ENCODE measurements around the gene TRNAU1AP.
"Not testable (repeated sequence)": the region's sequence is repeated elsewhere in the genome, so short reads cannot be mapped to it uniquely, and the experiment has no call there.

TRNAU1AP gene

GRCh38 chr1:28571911-28572310 lies 19.0 kb downstream of the TRNAU1AP start:
- WGBS (ENCODE audit: extremely low coverage, insufficient coverage, low lambda C conversion rate): no CpG with 5 or more reads among the region's 4 CpGs
- Histone ChIP-seq H4K5ac (ENCODE audit: low read length) (no peak overlapping the region), H2BK120ac (ENCODE audit: low read depth, low read length) (no peak overlapping the region), H3K4me1 (ENCODE audit: control insufficient read depth, low read depth, low read length) (no peaks in the 10 kb centered on the region), H3K79me1 (ENCODE audit: low read length) (no peaks in the 10 kb centered on the region), H3K4me3 (ENCODE audit: low read length) (no peak overlapping the region), H3K9ac (ENCODE audit: low read length) (no peak overlapping the region), H2AK5ac (ENCODE audit: low read length) (no peak overlapping the region), H3K36me3 (ENCODE audit: control insufficient read depth, insufficient read depth, low read length) (peaks cover 8% of the 10 kb centered on the region), H3K4ac (ENCODE audit: low read depth, low read length) (no peak overlapping the region), H3K4me2 (ENCODE audit: low read length) (no peak overlapping the region), H3K18ac (ENCODE audit: low read length) (no peak overlapping the region), H3K27me3 (ENCODE audit: insufficient read depth, low read length, poor library complexity) (no peaks in the 10 kb centered on the region), H3K79me2 (ENCODE audit: control insufficient read depth, insufficient read depth, low read length) (no peaks in the 10 kb centered on the region), H3K56ac (ENCODE audit: low read length) (no peak overlapping the region), H2BK15ac (replicated peaks; ENCODE audit: low read depth) (no peak overlapping the region), H3K27ac (ENCODE audit: low read depth, low read length) (no peak overlapping the region), H4K8ac (ENCODE audit: low read depth, low read length) (no peak overlapping the region), H3K23ac (ENCODE audit: low read length) (no peak overlapping the region), H2BK5ac (ENCODE audit: low read length) (no peak overlapping the region)
- no peak for DNase-seq

GRCh38 chr1:28572891-28573290 lies 20.0 kb downstream of the TRNAU1AP start:
- not testable (repeated sequence) for H2BK5ac ChIP-seq (ENCODE audit: low read length); H2BK120ac ChIP-seq (ENCODE audit: low read depth, low read length); H2AK5ac ChIP-seq (ENCODE audit: low read length); H3K27me3 ChIP-seq (ENCODE audit: insufficient read depth, low read length, poor library complexity); H4K8ac ChIP-seq (ENCODE audit: low read depth, low read length); H3K36me3 ChIP-seq (ENCODE audit: control insufficient read depth, insufficient read depth, low read length); H3K4me1 ChIP-seq (ENCODE audit: control insufficient read depth, low read depth, low read length); H3K56ac ChIP-seq (ENCODE audit: low read length); H3K4me3 ChIP-seq (ENCODE audit: low read length); H3K23ac ChIP-seq (ENCODE audit: low read length); H3K27ac ChIP-seq (ENCODE audit: low read depth, low read length); H3K4me2 ChIP-seq (ENCODE audit: low read length); H3K79me2 ChIP-seq (ENCODE audit: control insufficient read depth, insufficient read depth, low read length); H3K79me1 ChIP-seq (ENCODE audit: low read length); H3K9ac ChIP-seq (ENCODE audit: low read length); H4K5ac ChIP-seq (ENCODE audit: low read length); DNase-seq; H3K4ac ChIP-seq (ENCODE audit: low read depth, low read length); H2BK15ac ChIP-seq (replicated peaks; ENCODE audit: low read depth); H3K18ac ChIP-seq (ENCODE audit: low read length)
- WGBS (ENCODE audit: extremely low coverage, insufficient coverage, low lambda C conversion rate): no CpG with 5 or more reads among the region's 12 CpGs

- no peak for DNase-seq
- Histone ChIP-seq H3K9ac (ENCODE audit: low read length) (no peak overlapping the region), H3K36me3 (ENCODE audit: control insufficient read depth, insufficient read depth, low read length) (peaks cover 7% of the 10 kb centered on the region), H2BK5ac (ENCODE audit: low read length) (no peak overlapping the region), H4K5ac (ENCODE audit: low read length) (no peak overlapping the region), H2BK15ac (replicated peaks; ENCODE audit: low read depth) (no peak overlapping the region), H3K23ac (ENCODE audit: low read length) (no peak overlapping the region), H3K4me1 (ENCODE audit: control insufficient read depth, low read depth, low read length) (no peaks in the 10 kb centered on the region), H3K27ac (ENCODE audit: low read depth, low read length) (no peak overlapping the region), H2AK5ac (ENCODE audit: low read length) (no peak overlapping the region), H3K27me3 (ENCODE audit: insufficient read depth, low read length, poor library complexity) (no peaks in the 10 kb centered on the region), H3K18ac (ENCODE audit: low read length) (no peak overlapping the region), H3K56ac (ENCODE audit: low read length) (no peak overlapping the region), H4K8ac (ENCODE audit: low read depth, low read length) (no peak overlapping the region), H2BK120ac (ENCODE audit: low read depth, low read length) (no peak overlapping the region), H3K4ac (ENCODE audit: low read depth, low read length) (no peak overlapping the region), H3K79me1 (ENCODE audit: low read length) (no peaks in the 10 kb centered on the region), H3K4me2 (ENCODE audit: low read length) (no peak overlapping the region), H3K4me3 (ENCODE audit: low read length) (no peak overlapping the region), H3K79me2 (ENCODE audit: control insufficient read depth, insufficient read depth, low read length) (no peaks in the 10 kb centered on the region)
- WGBS (ENCODE audit: extremely low coverage, insufficient coverage, low lambda C conversion rate): no CpG with 5 or more reads among the region's 11 CpGs
Observed at GRCh38 chr1:28573564-28573963, 20.7 kb downstream of the TRNAU1AP start.

- no peak overlapping the region for H4K8ac ChIP-seq (ENCODE audit: low read depth, low read length)
- H3K9ac ChIP-seq (ENCODE audit: low read length): no peak overlapping the region
- H3K56ac ChIP-seq (ENCODE audit: low read length): no peak overlapping the region
- no peak overlapping the region for H2BK120ac ChIP-seq (ENCODE audit: low read depth, low read length)
- no peak overlapping the region for H3K23ac ChIP-seq (ENCODE audit: low read length)
- H3K4ac ChIP-seq (ENCODE audit: low read depth, low read length): no peak overlapping the region
- DNase-seq: no peak
- H3K4me3 ChIP-seq (ENCODE audit: low read length): no peak overlapping the region
- H3K18ac ChIP-seq (ENCODE audit: low read length): no peak overlapping the region
- H3K27me3 ChIP-seq (ENCODE audit: insufficient read depth, low read length, poor library complexity): no peaks in the 10 kb centered on the region
- no peak overlapping the region for H2AK5ac ChIP-seq (ENCODE audit: low read length)
- peaks cover 24% of the 10 kb centered on the region for H3K79me2 ChIP-seq (ENCODE audit: control insufficient read depth, insufficient read depth, low read length)
- no peak overlapping the region for H4K5ac ChIP-seq (ENCODE audit: low read length)
- no peaks in the 10 kb centered on the region for H3K4me1 ChIP-seq (ENCODE audit: control insufficient read depth, low read depth, low read length)
- H3K79me1 ChIP-seq (ENCODE audit: low read length): peaks cover 4% of the 10 kb centered on the region
- H3K27ac ChIP-seq (ENCODE audit: low read depth, low read length): no peak overlapping the region
- no peak overlapping the region for H3K4me2 ChIP-seq (ENCODE audit: low read length)
- WGBS (ENCODE audit: extremely low coverage, insufficient coverage, low lambda C conversion rate): no CpG with 5 or more reads among the region's 1 CpG
- H3K36me3 ChIP-seq (ENCODE audit: control insufficient read depth, insufficient read depth, low read length): peaks cover 15% of the 10 kb centered on the region
- no peak overlapping the region for H2BK5ac ChIP-seq (ENCODE audit: low read length)
- H2BK15ac ChIP-seq (replicated peaks; ENCODE audit: low read depth): no peak overlapping the region
Observed at GRCh38 chr1:28577052-28577678, 24.3 kb downstream of the TRNAU1AP start.

- WGBS (ENCODE audit: extremely low coverage, insufficient coverage, low lambda C conversion rate): no CpG with 5 or more reads among the region's 6 CpGs
Observed at GRCh38 chr1:28577738-28578536, 25.1 kb downstream of the TRNAU1AP start.

More at GRCh38 chr1:28577738-28578536, 25.1 kb downstream of the TRNAU1AP start:
- H3K23ac ChIP-seq (ENCODE audit: low read length): no peak overlapping the region
- H3K79me2 ChIP-seq (ENCODE audit: control insufficient read depth, insufficient read depth, low read length): peaks cover 24% of the 10 kb centered on the region
- no peaks in the 10 kb centered on the region for H3K27me3 ChIP-seq (ENCODE audit: insufficient read depth, low read length, poor library complexity)
- H2AK5ac ChIP-seq (ENCODE audit: low read length): no peak overlapping the region
- no peak overlapping the region for H3K18ac ChIP-seq (ENCODE audit: low read length)
- no peak overlapping the region for H3K4ac ChIP-seq (ENCODE audit: low read depth, low read length)
- no peak overlapping the region for H3K9ac ChIP-seq (ENCODE audit: low read length)
- H3K79me1 ChIP-seq (ENCODE audit: low read length): peaks cover 4% of the 10 kb centered on the region
- peaks cover 15% of the 10 kb centered on the region for H3K36me3 ChIP-seq (ENCODE audit: control insufficient read depth, insufficient read depth, low read length)
- no peak overlapping the region for H2BK15ac ChIP-seq (replicated peaks; ENCODE audit: low read depth)
- H3K56ac ChIP-seq (ENCODE audit: low read length): no peak overlapping the region
- DNase-seq: no peak
- H3K4me1 ChIP-seq (ENCODE audit: control insufficient read depth, low read depth, low read length): no peaks in the 10 kb centered on the region
- H4K5ac ChIP-seq (ENCODE audit: low read length): no peak overlapping the region
- no peak overlapping the region for H2BK120ac ChIP-seq (ENCODE audit: low read depth, low read length)
- H4K8ac ChIP-seq (ENCODE audit: low read depth, low read length): no peak overlapping the region
- no peak overlapping the region for H2BK5ac ChIP-seq (ENCODE audit: low read length)
- H3K4me2 ChIP-seq (ENCODE audit: low read length): no peak overlapping the region
- no peak overlapping the region for H3K27ac ChIP-seq (ENCODE audit: low read depth, low read length)
- H3K4me3 ChIP-seq (ENCODE audit: low read length): no peak overlapping the region

All from mesendoderm (in vitro differentiated cells).